Measurements from ENCODE around the gene BLNK.

DNA sequence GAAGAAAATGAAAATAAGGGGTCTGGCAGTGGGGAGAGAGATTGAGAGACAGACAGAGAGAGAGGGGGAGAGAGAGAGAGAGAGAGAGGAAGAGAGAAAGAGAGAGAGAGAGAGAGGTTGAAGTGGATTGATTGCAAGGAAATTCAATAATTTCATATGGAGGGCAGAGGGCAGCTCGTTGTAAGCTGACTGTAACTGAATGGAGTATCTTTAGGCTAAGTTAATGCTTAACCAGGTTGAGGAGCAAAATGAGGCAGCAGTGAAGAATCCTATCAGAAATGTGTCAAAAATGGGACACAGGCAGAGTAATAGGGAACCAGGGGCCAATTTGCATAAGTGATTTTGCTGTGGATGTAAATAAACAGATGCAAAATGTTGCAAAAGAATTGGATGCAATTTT is 21.0 kb downstream of the BLNK start:
- TF ChIP-seq EZH2 (optimal IDR thresholded peaks at IDR 0.05; ENCODE audit: low read depth, low read length) (no peak), CTCF (IDR thresholded peaks at IDR 0.05; ENCODE audit: low read length) (no peak)
